ENCODE measurements around the gene YAF2.

GRCh38 chr12:42222724-42223123 lies 15.3 kb downstream of the YAF2 start:
- no peak for TF ChIP-seq CTCF (IDR thresholded peaks at IDR 0.05)
- TF ChIP-seq EZH2 (IDR thresholded peaks at IDR 0.05; ENCODE audit: borderline replicate concordance, insufficient read depth, low read depth, low read length, poor library complexity, severe bottlenecking) = no peak
